HCT116 (cell line): ENCODE measurements around the gene ZNRF4.

Experiments used
- CBX3 ChIP-seq: IDR thresholded peaks from 2 replicates; pipeline ENCODE4 v1.6.1; 2012; ENCODE audit warnings: low read depth
- CTCF ChIP-seq, 3 experiments: fragments of 200-600 bp in 1 of 3; sonication (generic) in 1 of 3; IDR thresholded peaks in 2 of 3; conservative IDR thresholded peaks in 1 of 3; 2 replicates each; pipeline ENCODE4 v1.5.1; 2012 to 2017; ENCODE audit warnings: low read depth in 2 of 3, low read length in 2 of 3, antibody characterized with exemption in 1 of 3, borderline replicate concordance in 1 of 3, control low read depth in 1 of 3, mild to moderate bottlenecking in 1 of 3, mixed read lengths in 1 of 3, mixed run types in 1 of 3, moderate library complexity in 1 of 3; ENCODE audit not compliant: insufficient read depth in 1 of 3
- EZH2 ChIP-seq: fragments of 200-600 bp; sonication (generic); IDR thresholded peaks from 2 replicates; pipeline ENCODE4 v1.6.1; 2017; ENCODE audit warnings: antibody characterized with exemption, mixed run types
- FOSL1 ChIP-seq: IDR thresholded peaks from 2 replicates; pipeline ENCODE4 v1.6.1; 2012; ENCODE audit warnings: low read depth
- POLR2A ChIP-seq: IDR thresholded peaks from 2 replicates; pipeline ENCODE4 v1.7.0; 2011; ENCODE audit warnings: borderline replicate concordance; ENCODE audit not compliant: insufficient read depth, insufficient read length; ENCODE audit errors: extremely low read depth
- POLR2AphosphoS5 ChIP-seq: IDR thresholded peaks from 2 replicates; pipeline ENCODE4 v1.6.1; 2011; ENCODE audit warnings: mild to moderate bottlenecking, low read depth, low read length, moderate library complexity
- RAD21 ChIP-seq: IDR thresholded peaks from 2 replicates; pipeline ENCODE4 v1.6.1; 2012; ENCODE audit warnings: low read depth, mild to moderate bottlenecking
- REST ChIP-seq: IDR thresholded peaks from 2 replicates; pipeline ENCODE4 v1.6.1; 2012; ENCODE audit warnings: low read depth
- SP1 ChIP-seq: IDR thresholded peaks from 2 replicates; pipeline ENCODE4 v1.6.1; 2012; ENCODE audit warnings: low read depth
- ZFX ChIP-seq: fragments of 450-650 bp; IDR thresholded peaks from 2 replicates; pipeline ENCODE4 v1.6.1; 2017
- ZNF274 ChIP-seq: fragments of 200-500 bp; sonication (Bioruptor generic); IDR thresholded peaks from 2 replicates; pipeline ENCODE4 v1.6.1; 2014; ENCODE audit warnings: mild to moderate bottlenecking, low read depth, low read length, inconsistent platforms

- TF ChIP-seq ZNF274 (no peak), CTCF (IDR thresholded peaks at IDR 0.05 in 2 of 3, conservative IDR thresholded peaks at IDR 0.05 in 1 of 3; ENCODE audit: borderline replicate concordance in 1 of 3, insufficient read depth in 1 of 3, low read depth in 2 of 3, low read length in 2 of 3) (no peak), SP1 (no peak), RAD21 (no peak), EZH2 (no peak), FOSL1 (no peak), POLR2AphosphoS5 (no peak), ZFX (no peak), POLR2A (no peak), CBX3 (no peak), REST (no peak)
Observed at GRCh38 chr19:5436948-5437306, 18.3 kb upstream of the ZNRF4 start.
